Measurements from ENCODE around the gene CELSR2.
"Not testable (repeated sequence)": the region's sequence is repeated elsewhere in the genome, so short reads cannot be mapped to it uniquely, and the experiment has no call there.

CELSR2 gene

GRCh38 chr1:109280862-109281261, 31.5 kb downstream of the CELSR2 start:
- DNase-seq (no peak), ATAC-seq (no peak)

- DNase-seq = no peak
- ATAC-seq = no peak
These were observed 32.5 kb downstream of the CELSR2 start for GRCh38 chr1:109281680-109282496.

- DNase-seq = no peak
- no peak for ATAC-seq
These were observed 33.2 kb downstream of the CELSR2 start for GRCh38 chr1:109282497-109282951.

GRCh38 chr1:109282952-109283747, 33.8 kb downstream of the CELSR2 start, which contains the start of gene PSRC1:
Gene PSRC1 (minus strand): TSS chr1:109283145.
- ATAC-seq (peak; percentile 97), DNase-seq (peak; percentile 93)

- ATAC-seq (no peak), DNase-seq (no peak)
These were observed 34.6 kb downstream of the CELSR2 start for GRCh38 chr1:109283748-109284600.

- ATAC-seq, DNase-seq: not testable (repeated sequence)
These were observed 37.4 kb downstream of the CELSR2 start for GRCh38 chr1:109286762-109287161.

GRCh38 chr1:109290137-109290536, 40.8 kb downstream of the CELSR2 start:
- DNase-seq = no peak
- no peak for ATAC-seq

GRCh38 chr1:109290998-109291397, 41.7 kb downstream of the CELSR2 start:
- DNase-seq = no peak

GRCh38 chr1:109292364-109292763, 43.0 kb downstream of the CELSR2 start:
- no peak for DNase-seq
- no peak for ATAC-seq

More at GRCh38 chr1:109290998-109291397, 41.7 kb downstream of the CELSR2 start:
- no peak for ATAC-seq

- ATAC-seq (no peak), DNase-seq (no peak)
These were observed 43.7 kb downstream of the CELSR2 start for GRCh38 chr1:109293026-109293425.

- ATAC-seq (no peak), DNase-seq (no peak)
These were observed 45.1 kb downstream of the CELSR2 start for GRCh38 chr1:109294481-109294880.

GRCh38 chr1:109295712-109296415, 46.5 kb downstream of the CELSR2 start:
- DNase-seq (no peak), ATAC-seq (no peak)

- ATAC-seq (no peak), DNase-seq (no peak)
These were observed 47.4 kb downstream of the CELSR2 start for GRCh38 chr1:109296782-109297181.

GRCh38 chr1:109298666-109299557, 49.6 kb downstream of the CELSR2 start:
- DNase-seq (peak; percentile 25), ATAC-seq (no peak)

GRCh38 chr1:109299558-109300343, 50.4 kb downstream of the CELSR2 start:
- DNase-seq (no peak), ATAC-seq (no peak)

GRCh38 chr1:109300650-109301151, 51.4 kb downstream of the CELSR2 start:
- DNase-seq (no peak), ATAC-seq (no peak)

GRCh38 chr1:109301874-109302273, 52.5 kb downstream of the CELSR2 start:
- ATAC-seq = no peak
- DNase-seq = no peak

GRCh38 chr1:109304226-109304920, 55.0 kb downstream of the CELSR2 start:
- ATAC-seq = no peak
- no peak for DNase-seq

GRCh38 chr1:109305991-109306390, 56.7 kb downstream of the CELSR2 start:
- ATAC-seq, DNase-seq: not testable (repeated sequence)

All from stimulated activated naive CD8-positive, alpha-beta T cell treated with anti-CD3 and anti-CD28 coated beads, Interleukin-15, Interleukin-2, amounts not matched to agents 100 U/mL and 50 U/mL, for 24 hours (primary cell).